ENCODE data around the gene NEUROG2.

The NEUROG2 gene

DNA sequence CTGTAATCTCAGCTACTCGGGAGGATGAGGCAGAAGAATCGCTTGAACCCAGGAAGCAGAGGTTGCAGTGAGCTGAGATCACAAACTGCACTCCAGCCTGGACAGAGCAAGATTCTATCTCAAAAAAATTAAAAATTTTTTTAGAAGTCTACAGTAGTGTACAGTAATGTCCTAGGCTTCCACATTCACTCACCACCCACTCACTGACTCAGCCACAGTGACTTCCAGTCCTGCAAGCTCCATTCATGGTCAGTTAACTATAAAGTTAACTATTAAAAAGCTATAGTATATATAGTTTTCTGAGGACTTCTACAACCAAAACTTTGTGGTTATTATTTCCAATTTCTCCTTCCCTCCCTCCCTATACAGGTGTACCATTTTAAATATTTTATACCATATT is 34.7 kb upstream of the NEUROG2 start:
- peaks cover 0 to 5% (median 0%) of the 10 kb centered on the region in 5 donors for H3K36me3 ChIP-seq (ENCODE audit: control insufficient read depth in 5 of 5, insufficient read depth in 5 of 5, low read length in 5 of 5)

DNA sequence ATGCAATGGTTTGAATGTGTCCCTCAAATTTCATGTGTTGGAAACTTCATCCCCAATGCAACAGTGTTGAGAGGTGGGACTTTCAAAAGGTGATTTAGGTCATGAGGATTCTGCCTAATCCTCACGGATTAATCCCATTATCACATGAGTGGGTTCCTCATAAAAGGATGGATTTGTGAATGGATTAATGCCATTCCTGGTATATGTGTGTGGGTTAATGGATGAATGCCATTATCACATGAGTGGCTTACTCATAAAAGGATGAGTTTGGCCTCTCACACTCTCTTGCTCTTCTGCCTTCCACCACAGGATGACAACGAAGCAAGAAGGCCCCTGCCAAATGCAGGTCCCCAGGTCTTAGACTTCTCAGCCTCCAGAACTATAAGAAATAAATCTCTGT is 30.5 kb upstream of the NEUROG2 start:
- H3K36me3 ChIP-seq (ENCODE audit: control insufficient read depth in 5 of 5, insufficient read depth in 5 of 5, low read length in 5 of 5): no peaks in the 10 kb centered on the region
- no peaks in the 10 kb centered on the region for H3K27me3 ChIP-seq (ENCODE audit: control insufficient read depth in 5 of 5, insufficient read depth in 4 of 5, low read length in 5 of 5)
- H3K4me1 ChIP-seq (ENCODE audit: control insufficient read depth in 5 of 5, insufficient read depth in 5 of 5, low read length in 5 of 5): no peaks in the 10 kb centered on the region
- no peak overlapping the region for H3K9ac ChIP-seq (ENCODE audit: low read length in 5 of 5)
- no peak overlapping the region for H3K27ac ChIP-seq (ENCODE audit: low read depth, low read length)
- no peaks in the 10 kb centered on the region for H3K9me3 ChIP-seq (ENCODE audit: control insufficient read depth in 5 of 5, low read length in 5 of 5)
- H3K4me3 ChIP-seq (ENCODE audit: low read depth in 1 of 5, low read length in 5 of 5): no peak overlapping the region

More for the DNA sequence above, 34.7 kb upstream of the NEUROG2 start:
- Histone ChIP-seq H3K9me3 (ENCODE audit: control insufficient read depth in 5 of 5, low read length in 5 of 5) (no peaks in the 10 kb centered on the region), H3K27me3 (ENCODE audit: control insufficient read depth in 5 of 5, insufficient read depth in 4 of 5, low read length in 5 of 5) (no peaks in the 10 kb centered on the region), H3K27ac (ENCODE audit: low read depth, low read length) (no peak overlapping the region), H3K4me3 (ENCODE audit: low read depth in 1 of 5, low read length in 5 of 5) (no peak overlapping the region), H3K4me1 (ENCODE audit: control insufficient read depth in 5 of 5, insufficient read depth in 5 of 5, low read length in 5 of 5) (no peaks in the 10 kb centered on the region), H3K9ac (ENCODE audit: low read length in 5 of 5) (no peak overlapping the region)

DNA sequence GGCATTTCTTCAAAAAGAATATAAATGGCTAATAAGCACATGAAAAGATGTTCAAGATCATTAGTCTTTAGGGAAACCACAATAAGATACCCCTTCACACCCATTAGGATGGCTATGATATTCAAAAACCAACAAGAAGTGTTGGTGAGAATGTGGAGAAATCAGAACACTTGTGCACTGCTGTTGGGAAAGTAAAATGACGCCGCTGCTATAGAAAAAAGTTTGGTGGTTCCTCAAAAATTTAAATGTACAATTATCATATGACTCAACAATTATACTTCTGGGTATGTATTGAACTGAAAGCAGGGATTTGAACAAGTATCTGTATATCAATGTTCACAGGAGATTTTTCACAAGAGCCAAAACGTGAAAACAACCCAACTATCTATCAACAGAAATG is 29.4 kb upstream of the NEUROG2 start:
- no peaks in the 10 kb centered on the region for H3K9me3 ChIP-seq (ENCODE audit: control insufficient read depth in 5 of 5, low read length in 5 of 5)
- H3K4me1 ChIP-seq (ENCODE audit: control insufficient read depth in 5 of 5, insufficient read depth in 5 of 5, low read length in 5 of 5): no peaks in the 10 kb centered on the region
- H3K4me3 ChIP-seq (ENCODE audit: low read depth in 1 of 5, low read length in 5 of 5): no peak overlapping the region
- no peak overlapping the region for H3K27ac ChIP-seq (ENCODE audit: low read depth, low read length)
- H3K36me3 ChIP-seq (ENCODE audit: control insufficient read depth in 5 of 5, insufficient read depth in 5 of 5, low read length in 5 of 5): no peaks in the 10 kb centered on the region
- no peak overlapping the region for H3K9ac ChIP-seq (ENCODE audit: low read length in 5 of 5)
- no peaks in the 10 kb centered on the region for H3K27me3 ChIP-seq (ENCODE audit: control insufficient read depth in 5 of 5, insufficient read depth in 4 of 5, low read length in 5 of 5)

DNA sequence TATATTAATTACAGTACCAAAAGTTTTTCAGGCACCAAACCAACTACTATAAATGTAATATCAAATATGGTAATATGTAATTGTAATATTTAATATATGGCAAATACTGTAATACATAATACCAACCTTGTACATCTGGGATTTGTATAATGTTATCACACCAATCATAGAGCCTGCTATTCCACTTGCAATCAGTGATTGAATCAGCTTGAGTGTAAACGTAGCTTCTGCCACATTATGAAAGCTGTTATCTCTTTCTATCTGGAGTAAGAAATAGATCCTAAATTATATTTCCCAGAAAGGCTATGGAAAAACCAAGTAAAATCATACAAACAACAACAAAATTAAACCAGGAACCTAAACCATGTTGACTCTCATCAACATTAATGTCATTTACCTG is 24.7 kb upstream of the NEUROG2 start:
- Histone ChIP-seq H3K4me1 (ENCODE audit: control insufficient read depth in 5 of 5, insufficient read depth in 5 of 5, low read length in 5 of 5) (no peaks in the 10 kb centered on the region), H3K4me3 (ENCODE audit: low read depth in 1 of 5, low read length in 5 of 5) (no peak overlapping the region), H3K27me3 (ENCODE audit: control insufficient read depth in 5 of 5, insufficient read depth in 4 of 5, low read length in 5 of 5) (no peaks in the 10 kb centered on the region), H3K9me3 (ENCODE audit: control insufficient read depth in 5 of 5, low read length in 5 of 5) (no peaks in the 10 kb centered on the region), H3K27ac (ENCODE audit: low read depth, low read length) (no peak overlapping the region), H3K9ac (ENCODE audit: low read length in 5 of 5) (no peak overlapping the region), H3K36me3 (ENCODE audit: control insufficient read depth in 5 of 5, insufficient read depth in 5 of 5, low read length in 5 of 5) (no peaks in the 10 kb centered on the region)

DNA sequence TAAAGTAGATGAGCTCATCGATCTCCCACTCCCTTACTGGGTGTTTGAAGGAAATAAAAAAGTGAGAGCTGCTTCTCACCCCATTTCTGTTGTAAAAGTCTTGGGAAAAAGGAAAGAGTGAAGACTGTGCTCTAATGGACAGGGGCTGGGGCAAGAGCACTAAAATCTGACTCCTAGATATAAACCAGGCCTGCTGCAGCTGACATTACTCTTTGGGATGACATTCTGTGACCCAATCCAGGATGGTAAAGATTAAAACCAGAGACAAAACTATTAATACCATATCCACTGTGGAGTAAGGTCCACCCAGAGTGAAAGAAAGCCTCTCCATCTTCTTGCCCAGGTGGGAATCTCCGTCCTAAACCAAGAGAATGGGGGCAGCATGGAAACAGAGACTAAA is 20.1 kb upstream of the NEUROG2 start:
- H3K27me3 ChIP-seq (ENCODE audit: control insufficient read depth in 5 of 5, insufficient read depth in 4 of 5, low read length in 5 of 5): peaks cover 0 to 4% (median 0%) of the 10 kb centered on the region in 5 donors
- H3K9ac ChIP-seq (ENCODE audit: low read length in 5 of 5): no peak overlapping the region
- H3K4me3 ChIP-seq (ENCODE audit: low read depth in 1 of 5, low read length in 5 of 5): no peak overlapping the region
- no peak overlapping the region for H3K27ac ChIP-seq (ENCODE audit: low read depth, low read length)
- no peaks in the 10 kb centered on the region for H3K36me3 ChIP-seq (ENCODE audit: control insufficient read depth in 5 of 5, insufficient read depth in 5 of 5, low read length in 5 of 5)
- H3K9me3 ChIP-seq (ENCODE audit: control insufficient read depth in 5 of 5, low read length in 5 of 5): no peaks in the 10 kb centered on the region
- H3K4me1 ChIP-seq (ENCODE audit: control insufficient read depth in 5 of 5, insufficient read depth in 5 of 5, low read length in 5 of 5): no peaks in the 10 kb centered on the region

DNA sequence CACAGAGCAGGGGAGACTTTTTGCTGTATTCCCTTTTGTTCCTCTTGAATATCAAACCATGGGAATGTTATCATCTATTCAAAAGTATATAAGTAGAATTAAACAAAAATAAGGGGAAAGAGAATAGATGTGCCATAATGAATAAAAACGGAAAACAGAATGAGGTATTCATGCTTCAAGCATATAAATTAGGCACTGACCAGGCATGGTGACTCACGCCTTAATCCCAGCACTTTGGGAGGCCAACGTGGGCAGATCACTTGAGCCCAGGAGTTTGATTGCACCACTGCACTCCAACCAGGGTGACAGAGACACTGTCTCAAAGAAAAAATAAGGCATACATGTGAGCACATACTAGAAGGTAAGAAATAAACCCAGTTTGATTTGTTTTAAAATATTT is 16.3 kb upstream of the NEUROG2 start:
- no peak overlapping the region for H3K9ac ChIP-seq (ENCODE audit: low read length in 5 of 5)
- peaks cover 0 to 9% (median 3%) of the 10 kb centered on the region in 5 donors for H3K27me3 ChIP-seq (ENCODE audit: control insufficient read depth in 5 of 5, insufficient read depth in 4 of 5, low read length in 5 of 5)
- no peaks in the 10 kb centered on the region for H3K9me3 ChIP-seq (ENCODE audit: control insufficient read depth in 5 of 5, low read length in 5 of 5)
- no peaks in the 10 kb centered on the region for H3K36me3 ChIP-seq (ENCODE audit: control insufficient read depth in 5 of 5, insufficient read depth in 5 of 5, low read length in 5 of 5)
- H3K27ac ChIP-seq (ENCODE audit: low read depth, low read length): no peak overlapping the region
- H3K4me3 ChIP-seq (ENCODE audit: low read depth in 1 of 5, low read length in 5 of 5): no peak overlapping the region
- H3K4me1 ChIP-seq (ENCODE audit: control insufficient read depth in 5 of 5, insufficient read depth in 5 of 5, low read length in 5 of 5): no peaks in the 10 kb centered on the region

DNA sequence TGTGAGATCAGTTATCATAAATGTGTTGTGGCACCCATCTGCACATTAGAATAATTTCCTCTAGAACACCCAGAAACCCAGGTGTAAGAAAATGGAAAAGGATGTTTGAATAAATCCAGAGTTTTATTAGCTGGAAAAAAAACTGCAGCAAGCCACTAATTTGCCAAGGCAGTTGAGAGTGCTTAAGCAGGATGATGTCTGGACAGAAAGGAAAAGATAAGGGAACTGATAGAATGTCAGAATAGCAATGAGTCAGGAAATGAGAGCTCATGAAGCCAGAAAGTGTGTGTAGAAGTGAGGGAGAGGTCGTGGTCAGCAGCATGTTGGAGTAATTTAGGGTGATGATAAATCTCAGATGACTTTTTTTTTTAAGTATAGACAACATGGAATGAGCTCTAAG is 15.2 kb upstream of the NEUROG2 start:
- Histone ChIP-seq H3K9ac (ENCODE audit: low read length in 5 of 5) (no peak overlapping the region), H3K4me3 (ENCODE audit: low read depth in 1 of 5, low read length in 5 of 5) (no peak overlapping the region), H3K27me3 (ENCODE audit: control insufficient read depth in 5 of 5, insufficient read depth in 4 of 5, low read length in 5 of 5) (peaks cover 0 to 9% (median 3%) of the 10 kb centered on the region in 5 donors), H3K4me1 (ENCODE audit: control insufficient read depth in 5 of 5, insufficient read depth in 5 of 5, low read length in 5 of 5) (no peaks in the 10 kb centered on the region), H3K9me3 (ENCODE audit: control insufficient read depth in 5 of 5, low read length in 5 of 5) (no peaks in the 10 kb centered on the region), H3K36me3 (ENCODE audit: control insufficient read depth in 5 of 5, insufficient read depth in 5 of 5, low read length in 5 of 5) (no peaks in the 10 kb centered on the region), H3K27ac (ENCODE audit: low read depth, low read length) (no peak overlapping the region)

DNA sequence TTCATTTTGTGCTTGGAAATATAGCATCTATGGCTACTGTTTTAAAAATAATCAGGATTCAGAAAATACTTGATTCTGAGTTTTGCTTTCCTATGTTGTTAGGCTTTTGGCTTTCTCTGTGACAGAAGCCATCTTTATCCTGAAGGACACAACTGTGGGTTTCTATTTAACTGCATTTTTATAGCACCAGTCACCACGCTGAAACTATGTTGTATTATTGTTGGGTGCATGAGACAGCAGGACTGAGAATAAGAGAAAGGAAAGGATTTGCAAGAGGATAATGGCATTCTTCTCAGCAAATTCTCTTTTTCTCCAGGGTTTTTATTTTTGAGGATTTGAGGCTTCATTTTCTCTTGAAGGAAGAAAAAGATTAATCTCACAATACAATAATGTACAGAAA is 10.1 kb upstream of the NEUROG2 start:
- Histone ChIP-seq H3K9me3 (ENCODE audit: control insufficient read depth in 5 of 5, low read length in 5 of 5) (no peaks in the 10 kb centered on the region), H3K27me3 (ENCODE audit: control insufficient read depth in 5 of 5, insufficient read depth in 4 of 5, low read length in 5 of 5) (peaks cover 17 to 44% (median 22%) of the 10 kb centered on the region in 5 donors)

DNA sequence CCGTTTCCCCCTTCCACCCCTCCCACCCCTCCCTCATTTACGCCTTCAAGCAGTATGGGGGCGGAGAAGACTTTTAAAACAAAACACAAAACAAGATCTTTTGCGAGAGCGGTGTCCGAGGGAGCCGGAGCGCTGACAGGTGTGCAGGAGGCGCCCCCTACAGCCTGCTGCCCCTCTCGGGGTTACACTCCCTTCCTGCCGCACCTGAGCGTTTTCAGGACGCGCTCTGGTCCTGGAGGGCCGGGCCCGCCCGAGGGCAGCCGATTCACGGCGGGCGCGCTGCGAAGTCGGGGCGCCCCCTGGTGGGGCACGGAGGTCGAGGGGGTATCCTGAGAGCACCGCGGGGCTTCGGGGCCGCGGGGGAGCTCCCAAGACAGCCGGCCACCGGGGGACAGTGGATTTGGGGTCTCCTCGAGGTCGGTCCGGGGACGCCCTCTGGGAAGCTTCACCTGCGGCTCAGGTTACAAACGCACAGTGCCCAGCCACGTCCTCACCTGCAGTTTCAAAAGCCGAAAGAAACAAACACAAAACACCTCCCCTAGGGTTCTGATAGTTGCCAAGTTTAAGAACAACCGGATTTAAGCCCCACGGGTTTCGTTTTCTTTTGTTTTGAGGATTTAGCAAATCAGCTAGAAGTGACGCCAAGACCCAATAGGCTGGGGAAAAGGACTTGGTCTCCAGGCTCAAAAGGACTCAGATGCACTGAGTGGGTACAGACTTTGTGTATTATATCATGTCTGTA is 8.0 kb upstream of the NEUROG2 start:
- no peaks in the 10 kb centered on the region for H3K36me3 ChIP-seq (ENCODE audit: control insufficient read depth in 5 of 5, insufficient read depth in 5 of 5, low read length in 5 of 5)
- H3K9ac ChIP-seq (ENCODE audit: low read length in 5 of 5): peak overlapping the region in 1 of 5 donors; percentile 28
- no peak overlapping the region for H3K27ac ChIP-seq (ENCODE audit: low read depth, low read length)
- peaks cover 33 to 56% (median 37%) of the 10 kb centered on the region in 5 donors for H3K27me3 ChIP-seq (ENCODE audit: control insufficient read depth in 5 of 5, insufficient read depth in 4 of 5, low read length in 5 of 5)
- H3K9me3 ChIP-seq (ENCODE audit: control insufficient read depth in 5 of 5, low read length in 5 of 5): peaks cover 0 to 6% (median 0%) of the 10 kb centered on the region in 5 donors
- peak overlapping the region; percentile 52 to 72 (median 62) for H3K4me3 ChIP-seq (ENCODE audit: low read depth in 1 of 5, low read length in 5 of 5)
- H3K4me1 ChIP-seq (ENCODE audit: control insufficient read depth in 5 of 5, insufficient read depth in 5 of 5, low read length in 5 of 5): peaks cover 0 to 28% (median 26%) of the 10 kb centered on the region in 5 donors

More for the DNA sequence above, 10.1 kb upstream of the NEUROG2 start:
- peaks cover 0 to 23% (median 21%) of the 10 kb centered on the region in 5 donors for H3K4me1 ChIP-seq (ENCODE audit: control insufficient read depth in 5 of 5, insufficient read depth in 5 of 5, low read length in 5 of 5)
- no peak overlapping the region for H3K4me3 ChIP-seq (ENCODE audit: low read depth in 1 of 5, low read length in 5 of 5)
- H3K9ac ChIP-seq (ENCODE audit: low read length in 5 of 5): no peak overlapping the region
- no peaks in the 10 kb centered on the region for H3K36me3 ChIP-seq (ENCODE audit: control insufficient read depth in 5 of 5, insufficient read depth in 5 of 5, low read length in 5 of 5)
- no peak overlapping the region for H3K27ac ChIP-seq (ENCODE audit: low read depth, low read length)

DNA sequence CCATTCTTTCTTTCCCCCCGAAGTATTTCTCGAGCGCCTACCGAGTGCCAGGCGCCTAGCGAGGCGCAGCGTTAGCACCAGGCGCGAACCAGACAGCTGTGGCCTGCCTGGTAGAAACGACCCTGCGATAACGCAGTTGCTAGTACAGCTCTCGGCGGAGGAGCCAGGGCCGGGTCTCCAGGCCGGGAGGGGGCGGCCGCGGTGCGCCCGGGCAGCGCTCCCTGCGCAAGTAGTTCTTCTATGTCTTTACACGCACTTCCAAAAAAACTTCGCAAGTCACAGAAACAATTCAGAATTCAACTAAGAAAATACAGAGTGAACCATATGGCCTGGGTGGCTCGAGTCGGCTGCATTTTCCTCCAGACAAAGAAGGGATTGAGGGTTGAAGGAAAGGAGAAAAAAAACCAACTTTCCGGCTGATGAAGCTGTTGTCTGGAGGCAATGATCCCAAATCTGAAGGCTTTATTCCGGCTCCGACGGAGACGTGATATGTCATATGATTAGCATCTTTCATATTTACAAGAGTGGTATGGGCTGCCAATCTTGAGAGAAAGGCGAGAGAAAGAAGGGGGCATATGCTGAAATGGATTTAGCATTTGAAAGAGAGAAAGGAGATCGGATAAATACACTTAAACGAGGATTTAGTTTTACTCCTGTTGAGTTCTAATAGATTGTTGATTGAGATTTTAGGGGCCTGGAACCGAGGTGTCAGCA is 7.2 kb upstream of the NEUROG2 start:
- Histone ChIP-seq H3K36me3 (ENCODE audit: control insufficient read depth in 5 of 5, insufficient read depth in 5 of 5, low read length in 5 of 5) (no peaks in the 10 kb centered on the region), H3K27ac (ENCODE audit: low read depth, low read length) (no peak overlapping the region), H3K4me3 (ENCODE audit: low read depth in 1 of 5, low read length in 5 of 5) (peak overlapping the region; percentile 52 to 72 (median 62)), H3K9ac (ENCODE audit: low read length in 5 of 5) (peak overlapping the region in 1 of 5 donors; percentile 12), H3K4me1 (ENCODE audit: control insufficient read depth in 5 of 5, insufficient read depth in 5 of 5, low read length in 5 of 5) (peaks cover 0 to 28% (median 26%) of the 10 kb centered on the region in 5 donors), H3K9me3 (ENCODE audit: control insufficient read depth in 5 of 5, low read length in 5 of 5) (peaks cover 0 to 6% (median 0%) of the 10 kb centered on the region in 5 donors), H3K27me3 (ENCODE audit: control insufficient read depth in 5 of 5, insufficient read depth in 4 of 5, low read length in 5 of 5) (peaks cover 34 to 64% (median 42%) of the 10 kb centered on the region in 5 donors)
